ENCODE measurements around the gene IZUMO2. TPM values are rescaled to one million over a fixed set of nuclear protein-coding genes. Genes with fewer than 3 reads are reported as not detected.

Gene IZUMO2
- total and polyA plus RNA-seq, 10 of the 15 experiments (the other 5 are each of a cell fraction or from before 2014, with no cell fraction given), result not detected

DNA sequence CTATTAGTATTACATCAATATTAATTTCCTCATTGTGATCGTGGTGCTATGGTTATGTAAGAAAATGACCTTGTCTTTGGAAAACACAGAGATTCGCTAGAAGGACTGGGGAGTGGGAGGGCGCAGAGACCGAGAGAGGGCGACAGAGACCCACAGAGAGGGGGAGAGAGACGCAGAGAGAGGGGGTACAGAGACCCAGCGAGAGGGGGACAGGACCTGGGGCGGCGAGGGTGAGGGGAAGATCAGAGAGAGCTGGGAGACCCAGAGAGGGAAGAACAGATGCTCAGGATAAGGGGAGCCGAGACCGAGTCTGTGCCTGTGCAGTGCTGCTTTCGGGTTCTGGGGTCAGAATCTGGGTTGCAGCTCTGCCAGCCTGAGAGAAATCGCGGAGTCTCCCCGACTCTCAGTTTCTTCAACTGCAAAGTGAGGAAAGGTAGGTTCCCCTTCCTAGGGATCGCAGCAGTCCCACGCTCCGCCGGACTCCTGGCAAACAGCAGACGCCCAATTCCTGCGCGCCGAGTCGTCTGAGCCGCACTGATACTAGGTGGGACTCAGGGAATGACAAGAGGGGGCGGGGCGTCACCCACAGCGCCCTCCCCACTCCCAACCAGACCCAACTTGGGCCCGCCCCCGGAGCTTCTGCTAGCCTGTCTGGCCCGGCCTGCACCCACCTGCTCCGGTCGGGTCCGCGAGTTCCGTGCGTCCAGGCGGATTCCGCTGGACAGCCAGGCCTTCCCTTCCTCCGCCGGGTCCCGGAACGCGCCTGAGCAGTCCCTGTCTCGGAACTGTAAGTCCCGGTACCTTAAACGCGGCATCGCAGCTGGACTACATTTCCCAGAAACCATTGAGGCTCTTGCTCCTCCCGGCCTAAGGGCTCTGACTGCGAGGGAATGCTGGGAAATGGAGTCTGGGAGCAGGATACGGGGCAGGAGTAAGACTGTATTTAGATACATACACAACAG is 15.3 kb downstream of the IZUMO2 start (continued):
- TF ChIP-seq, protein P1, sequence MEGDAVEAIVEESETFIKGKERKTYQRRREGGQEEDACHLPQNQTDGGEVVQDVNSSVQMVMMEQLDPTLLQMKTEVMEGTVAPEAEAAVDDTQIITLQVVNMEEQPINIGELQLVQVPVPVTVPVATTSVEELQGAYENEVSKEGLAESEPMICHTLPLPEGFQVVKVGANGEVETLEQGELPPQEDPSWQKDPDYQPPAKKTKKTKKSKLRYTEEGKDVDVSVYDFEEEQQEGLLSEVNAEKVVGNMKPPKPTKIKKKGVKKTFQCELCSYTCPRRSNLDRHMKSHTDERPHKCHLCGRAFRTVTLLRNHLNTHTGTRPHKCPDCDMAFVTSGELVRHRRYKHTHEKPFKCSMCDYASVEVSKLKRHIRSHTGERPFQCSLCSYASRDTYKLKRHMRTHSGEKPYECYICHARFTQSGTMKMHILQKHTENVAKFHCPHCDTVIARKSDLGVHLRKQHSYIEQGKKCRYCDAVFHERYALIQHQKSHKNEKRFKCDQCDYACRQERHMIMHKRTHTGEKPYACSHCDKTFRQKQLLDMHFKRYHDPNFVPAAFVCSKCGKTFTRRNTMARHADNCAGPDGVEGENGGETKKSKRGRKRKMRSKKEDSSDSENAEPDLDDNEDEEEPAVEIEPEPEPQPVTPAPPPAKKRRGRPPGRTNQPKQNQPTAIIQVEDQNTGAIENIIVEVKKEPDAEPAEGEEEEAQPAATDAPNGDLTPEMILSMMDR (IDR thresholded peaks at IDR 0.05 in 2 of 3, conservative IDR thresholded peaks at IDR 0.05 in 1 of 3; ENCODE audit: control insufficient read depth in 2 of 3, extremely low read depth in 1 of 3, insufficient read depth in 1 of 3, low read depth in 3 of 3, low read length in 3 of 3), result peak in 2 of 3 experiments; percentile 46 to 47; a peak in 3 of 6 replicates
- TF ChIP-seq NKRF (conservative IDR thresholded peaks at IDR 0.05) (no peak), ETV6 (conservative IDR thresholded peaks at IDR 0.05 in 1 of 2, IDR thresholded peaks at IDR 0.05 in 1 of 2; ENCODE audit: borderline replicate concordance in 1 of 2, low read depth in 1 of 2) (no peak), MAX (IDR thresholded peaks at IDR 0.05; ENCODE audit: low read depth, low read length) (no peak), BMI1 (IDR thresholded peaks at IDR 0.05; ENCODE audit: borderline replicate concordance) (no peak), NFXL1 (IDR thresholded peaks at IDR 0.05; ENCODE audit: borderline replicate concordance) (no peak), CBFB (IDR thresholded peaks at IDR 0.05; ENCODE audit: low read depth) (no peak), GABPA (IDR thresholded peaks at IDR 0.05; ENCODE audit: low read depth) (no peak), RBBP5 (conservative IDR thresholded peaks at IDR 0.05) (no peak), TCF12 (IDR thresholded peaks at IDR 0.05; ENCODE audit: low read depth, low read length) (no peak), ZNF217 (IDR thresholded peaks at IDR 0.05) (no peak), ZNF384 (IDR thresholded peaks at IDR 0.05; ENCODE audit: borderline replicate concordance, low read depth, low read length) (no peak), USF2 (IDR thresholded peaks at IDR 0.05; ENCODE audit: borderline replicate concordance, low read depth, low read length) (no peak), SIX5 (IDR thresholded peaks at IDR 0.05; ENCODE audit: low read depth, low read length, severe bottlenecking) (peak; percentile 92), NR2C1 (IDR thresholded peaks at IDR 0.05) (peak; percentile 30), YBX1 (IDR thresholded peaks at IDR 0.05) (no peak)
- TF ChIP-seq, protein P2, sequence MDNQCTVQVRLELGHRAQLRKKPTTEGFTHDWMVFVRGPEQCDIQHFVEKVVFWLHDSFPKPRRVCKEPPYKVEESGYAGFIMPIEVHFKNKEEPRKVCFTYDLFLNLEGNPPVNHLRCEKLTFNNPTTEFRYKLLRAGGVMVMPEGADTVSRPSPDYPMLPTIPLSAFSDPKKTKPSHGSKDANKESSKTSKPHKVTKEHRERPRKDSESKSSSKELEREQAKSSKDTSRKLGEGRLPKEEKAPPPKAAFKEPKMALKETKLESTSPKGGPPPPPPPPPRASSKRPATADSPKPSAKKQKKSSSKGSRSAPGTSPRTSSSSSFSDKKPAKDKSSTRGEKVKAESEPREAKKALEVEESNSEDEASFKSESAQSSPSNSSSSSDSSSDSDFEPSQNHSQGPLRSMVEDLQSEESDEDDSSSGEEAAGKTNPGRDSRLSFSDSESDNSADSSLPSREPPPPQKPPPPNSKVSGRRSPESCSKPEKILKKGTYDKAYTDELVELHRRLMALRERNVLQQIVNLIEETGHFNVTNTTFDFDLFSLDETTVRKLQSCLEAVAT (IDR thresholded peaks at IDR 0.05), result no peak
- TF ChIP-seq, protein P3, sequence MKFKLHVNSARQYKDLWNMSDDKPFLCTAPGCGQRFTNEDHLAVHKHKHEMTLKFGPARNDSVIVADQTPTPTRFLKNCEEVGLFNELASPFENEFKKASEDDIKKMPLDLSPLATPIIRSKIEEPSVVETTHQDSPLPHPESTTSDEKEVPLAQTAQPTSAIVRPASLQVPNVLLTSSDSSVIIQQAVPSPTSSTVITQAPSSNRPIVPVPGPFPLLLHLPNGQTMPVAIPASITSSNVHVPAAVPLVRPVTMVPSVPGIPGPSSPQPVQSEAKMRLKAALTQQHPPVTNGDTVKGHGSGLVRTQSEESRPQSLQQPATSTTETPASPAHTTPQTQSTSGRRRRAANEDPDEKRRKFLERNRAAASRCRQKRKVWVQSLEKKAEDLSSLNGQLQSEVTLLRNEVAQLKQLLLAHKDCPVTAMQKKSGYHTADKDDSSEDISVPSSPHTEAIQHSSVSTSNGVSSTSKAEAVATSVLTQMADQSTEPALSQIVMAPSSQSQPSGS (IDR thresholded peaks at IDR 0.05; ENCODE audit: low read length), result no peak

All from GM12878 (cell line).